ENCODE data around the gene TRMT1. TPM values are rescaled to one million over a fixed set of nuclear protein-coding genes. Genes with fewer than 3 reads are reported as not detected.
A peak's percentile ranks its signal among the peaks of the same experiment; 100 is the strongest.

TRMT1 gene
- total RNA-seq, 1 donor from 2014 or later, result 74.7 TPM

DNA sequence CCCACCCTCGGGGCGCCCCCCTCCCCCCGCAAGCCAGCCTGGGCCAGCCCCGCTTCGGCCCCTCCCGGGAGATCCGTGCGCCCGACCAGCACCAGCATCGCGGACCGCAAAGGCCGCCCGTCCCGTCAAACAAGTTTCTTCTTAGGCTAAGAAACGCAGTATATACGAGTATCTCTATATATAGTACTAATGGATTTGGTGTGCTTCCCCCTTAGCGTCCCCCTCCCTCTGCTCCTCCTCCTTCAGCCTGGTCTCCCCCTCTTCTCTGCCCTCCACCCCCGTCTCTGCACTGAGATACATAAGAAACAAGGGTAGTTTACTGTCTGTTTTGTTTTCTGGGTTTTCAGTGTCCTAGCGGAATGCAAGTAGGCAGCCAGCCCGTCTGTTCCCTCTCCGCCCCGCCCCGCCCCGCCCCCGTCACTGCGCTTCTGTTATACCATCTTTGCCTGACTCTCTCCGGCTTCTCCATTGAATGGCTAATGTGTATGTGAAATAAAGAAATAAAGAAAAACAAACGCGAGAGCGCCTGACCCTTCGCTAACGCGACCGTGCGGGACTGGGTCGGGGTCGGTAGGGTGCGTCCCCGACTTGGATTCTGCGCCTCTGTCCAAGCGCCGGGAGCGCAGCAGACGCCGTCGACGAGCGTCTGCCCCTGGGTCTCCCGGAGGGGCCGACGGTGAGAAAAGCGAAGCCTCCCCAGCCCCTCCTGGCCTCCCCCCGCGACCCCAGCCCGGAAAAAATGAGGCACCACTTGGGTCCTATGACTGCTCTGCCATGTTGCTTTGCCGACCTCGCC lies 18.1 kb downstream of the TRMT1 start:
- TF ChIP-seq, protein P1, sequence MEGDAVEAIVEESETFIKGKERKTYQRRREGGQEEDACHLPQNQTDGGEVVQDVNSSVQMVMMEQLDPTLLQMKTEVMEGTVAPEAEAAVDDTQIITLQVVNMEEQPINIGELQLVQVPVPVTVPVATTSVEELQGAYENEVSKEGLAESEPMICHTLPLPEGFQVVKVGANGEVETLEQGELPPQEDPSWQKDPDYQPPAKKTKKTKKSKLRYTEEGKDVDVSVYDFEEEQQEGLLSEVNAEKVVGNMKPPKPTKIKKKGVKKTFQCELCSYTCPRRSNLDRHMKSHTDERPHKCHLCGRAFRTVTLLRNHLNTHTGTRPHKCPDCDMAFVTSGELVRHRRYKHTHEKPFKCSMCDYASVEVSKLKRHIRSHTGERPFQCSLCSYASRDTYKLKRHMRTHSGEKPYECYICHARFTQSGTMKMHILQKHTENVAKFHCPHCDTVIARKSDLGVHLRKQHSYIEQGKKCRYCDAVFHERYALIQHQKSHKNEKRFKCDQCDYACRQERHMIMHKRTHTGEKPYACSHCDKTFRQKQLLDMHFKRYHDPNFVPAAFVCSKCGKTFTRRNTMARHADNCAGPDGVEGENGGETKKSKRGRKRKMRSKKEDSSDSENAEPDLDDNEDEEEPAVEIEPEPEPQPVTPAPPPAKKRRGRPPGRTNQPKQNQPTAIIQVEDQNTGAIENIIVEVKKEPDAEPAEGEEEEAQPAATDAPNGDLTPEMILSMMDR (IDR thresholded peaks at IDR 0.05; ENCODE audit: insufficient read depth, low read length, poor library complexity, severe bottlenecking), result no peak
- no peak for DNase-seq (ENCODE audit: low read depth)
- Histone ChIP-seq H3K27me3 (ENCODE audit: control insufficient read depth, insufficient read depth, low read length) (peaks cover 49% of the 10 kb centered on the region), H3K36me3 (ENCODE audit: control insufficient read depth, insufficient read depth, low read length) (peaks cover 1% of the 10 kb centered on the region), H3K4me3 (ENCODE audit: low read depth, low read length) (no peak overlapping the region)

GRCh38 chr19:13097463-13098258 lies 18.9 kb downstream of the TRMT1 start:
- no peak for DNase-seq (ENCODE audit: low read depth)
- H3K36me3 ChIP-seq (ENCODE audit: control insufficient read depth, insufficient read depth, low read length), result peaks cover 1% of the 10 kb centered on the region
- no peak overlapping the region for H3K4me3 ChIP-seq (ENCODE audit: low read depth, low read length)
- peaks cover 49% of the 10 kb centered on the region for H3K27me3 ChIP-seq (ENCODE audit: control insufficient read depth, insufficient read depth, low read length)
- TF ChIP-seq, protein P1 (IDR thresholded peaks at IDR 0.05; ENCODE audit: insufficient read depth, low read length, poor library complexity, severe bottlenecking), result no peak

- Histone ChIP-seq H3K27me3 (ENCODE audit: control insufficient read depth, insufficient read depth, low read length) (peaks cover 49% of the 10 kb centered on the region), H3K4me3 (ENCODE audit: low read depth, low read length) (no peak overlapping the region), H3K36me3 (ENCODE audit: control insufficient read depth, insufficient read depth, low read length) (peaks cover 1% of the 10 kb centered on the region)
- TF ChIP-seq, protein P1 (IDR thresholded peaks at IDR 0.05; ENCODE audit: insufficient read depth, low read length, poor library complexity, severe bottlenecking), result no peak
- DNase-seq (ENCODE audit: low read depth), result no peak
Observed at GRCh38 chr19:13097033-13097462, 19.5 kb downstream of the TRMT1 start.

DNA sequence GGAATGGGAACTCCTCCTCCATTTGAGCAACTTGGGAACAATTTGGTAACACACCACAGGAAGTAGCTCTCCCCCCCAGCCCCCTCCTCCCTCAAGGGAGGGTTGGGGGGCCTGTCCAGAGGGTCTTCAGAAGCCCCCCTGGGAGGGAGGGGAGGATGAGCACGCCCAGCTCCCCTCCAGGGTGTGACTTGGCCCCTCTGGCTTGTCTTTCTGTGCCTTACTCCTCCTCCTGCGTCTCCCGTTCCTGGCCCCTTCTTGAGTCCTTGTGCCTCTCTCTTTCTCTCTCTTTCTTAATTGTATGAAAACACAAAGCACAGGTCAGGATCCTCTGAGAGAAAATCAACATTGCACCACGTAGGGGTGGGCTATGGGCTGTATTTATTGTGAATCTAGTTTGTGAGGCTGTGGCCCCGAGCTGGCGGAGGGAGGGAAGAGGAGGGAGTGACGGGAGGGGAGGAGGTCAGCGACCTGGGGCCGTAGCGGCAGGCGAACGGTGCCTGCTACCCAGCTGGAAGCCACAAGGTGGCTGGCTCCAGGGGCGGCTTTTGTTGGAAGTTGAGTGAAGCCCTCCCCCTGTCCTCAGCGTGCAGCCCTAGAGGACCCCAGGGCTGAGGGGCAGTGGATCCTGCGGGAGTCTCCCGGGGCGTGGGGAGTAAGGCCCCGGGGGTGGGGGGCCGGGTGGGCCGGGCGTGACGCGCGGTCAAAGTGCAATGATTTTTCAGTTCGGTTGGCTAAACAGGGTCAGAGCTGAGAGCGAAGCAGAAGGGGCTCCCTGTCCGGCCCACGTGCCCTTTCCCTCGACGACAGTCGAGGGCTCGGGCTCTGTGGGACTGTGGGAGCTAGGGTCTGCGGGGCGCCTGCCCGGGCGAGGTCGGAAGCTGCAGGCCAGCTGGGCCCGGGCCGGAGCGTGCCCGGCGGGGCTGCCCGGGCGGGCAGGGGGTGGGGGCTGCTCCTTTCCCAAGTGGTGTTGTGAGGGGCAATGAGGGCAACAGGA lies 20.3 kb downstream of the TRMT1 start:
- Histone ChIP-seq H3K4me3 (ENCODE audit: low read depth, low read length) (no peak overlapping the region), H3K27me3 (ENCODE audit: control insufficient read depth, insufficient read depth, low read length) (peaks cover 49% of the 10 kb centered on the region), H3K36me3 (ENCODE audit: control insufficient read depth, insufficient read depth, low read length) (peaks cover 1% of the 10 kb centered on the region)
- no peak for DNase-seq (ENCODE audit: low read depth)
- TF ChIP-seq, protein P1 (IDR thresholded peaks at IDR 0.05; ENCODE audit: insufficient read depth, low read length, poor library complexity, severe bottlenecking), result peak; percentile 18

DNA sequence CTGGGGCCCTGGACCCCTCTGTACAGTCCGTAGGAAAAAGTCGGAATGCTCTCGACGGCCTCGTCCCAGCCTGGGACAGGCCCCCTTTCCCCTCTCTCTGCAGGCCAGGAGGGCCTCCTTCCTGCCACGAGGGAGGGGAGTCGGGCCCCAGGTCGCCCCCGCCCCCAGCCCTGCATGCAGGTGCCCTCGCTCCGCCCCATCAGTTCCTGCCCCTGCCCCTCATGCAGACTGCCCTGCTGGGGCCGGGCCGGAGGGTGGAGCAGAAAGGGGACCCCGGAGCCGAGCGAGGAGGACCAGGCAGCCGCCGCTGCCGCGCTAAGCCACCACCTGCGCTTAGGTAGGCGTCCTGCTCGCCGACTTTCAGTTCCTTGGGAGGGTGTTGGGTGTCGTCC lies 21.2 kb downstream of the TRMT1 start:
- no peak for DNase-seq (ENCODE audit: low read depth)
- TF ChIP-seq, protein P1 (IDR thresholded peaks at IDR 0.05; ENCODE audit: insufficient read depth, low read length, poor library complexity, severe bottlenecking), result no peak
- Histone ChIP-seq H3K36me3 (ENCODE audit: control insufficient read depth, insufficient read depth, low read length) (peaks cover 1% of the 10 kb centered on the region), H3K27me3 (ENCODE audit: control insufficient read depth, insufficient read depth, low read length) (peaks cover 49% of the 10 kb centered on the region), H3K4me3 (ENCODE audit: low read depth, low read length) (no peak overlapping the region)

Measured in kidney epithelial cell (primary cell).